Islet precursor cell (in vitro differentiated cells): ENCODE data around the gene ARHGAP31.

ENCODE experiments used
- DNase-seq: peaks from one replicate; pipeline ENCODE4 v3.0.0-alpha.2; 2018

The ARHGAP31 gene

GRCh38 chr3:119396870-119397269 lies 102.7 kb downstream of the ARHGAP31 start:
- no peak for DNase-seq

DNA sequence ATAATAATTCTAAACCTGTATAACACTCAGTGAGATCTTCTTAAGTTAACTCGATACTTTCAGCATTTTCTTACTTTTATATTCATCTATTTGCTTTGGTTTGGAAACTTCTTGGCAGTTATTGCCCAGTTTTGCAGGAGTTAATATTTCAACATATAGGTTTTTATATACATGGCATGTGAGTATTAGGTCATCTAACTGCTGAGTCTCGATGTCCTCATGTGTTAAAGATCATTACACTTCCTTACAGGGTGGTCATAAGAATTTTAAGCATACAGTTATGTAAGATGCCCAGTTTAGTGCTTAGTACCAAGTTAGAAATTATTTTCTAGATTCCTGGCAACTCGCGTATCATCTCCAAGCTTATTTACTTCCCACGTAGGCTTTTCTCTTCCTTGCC lies 106.3 kb downstream of the ARHGAP31 start:
- no peak for DNase-seq

DNA sequence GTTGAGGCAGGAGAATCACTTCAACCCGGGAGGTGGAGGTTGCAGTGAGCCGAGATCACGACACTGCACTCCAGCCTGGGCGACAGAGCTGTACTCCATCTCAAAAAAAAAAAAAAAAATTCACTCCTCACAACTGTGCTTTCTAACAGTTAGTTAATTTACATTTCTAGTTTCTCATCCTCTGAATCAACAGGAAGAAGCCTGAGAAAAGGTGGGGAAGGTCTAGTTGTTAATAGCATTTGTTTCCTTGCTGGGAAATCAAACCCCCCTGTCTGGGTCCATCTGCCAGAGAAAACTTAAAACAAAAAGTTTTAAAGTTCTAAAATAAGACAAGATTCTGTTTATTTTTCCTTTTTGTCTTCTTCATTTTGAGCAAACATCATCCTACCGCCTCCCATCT lies 106.9 kb downstream of the ARHGAP31 start:
- DNase-seq: no peak

DNA sequence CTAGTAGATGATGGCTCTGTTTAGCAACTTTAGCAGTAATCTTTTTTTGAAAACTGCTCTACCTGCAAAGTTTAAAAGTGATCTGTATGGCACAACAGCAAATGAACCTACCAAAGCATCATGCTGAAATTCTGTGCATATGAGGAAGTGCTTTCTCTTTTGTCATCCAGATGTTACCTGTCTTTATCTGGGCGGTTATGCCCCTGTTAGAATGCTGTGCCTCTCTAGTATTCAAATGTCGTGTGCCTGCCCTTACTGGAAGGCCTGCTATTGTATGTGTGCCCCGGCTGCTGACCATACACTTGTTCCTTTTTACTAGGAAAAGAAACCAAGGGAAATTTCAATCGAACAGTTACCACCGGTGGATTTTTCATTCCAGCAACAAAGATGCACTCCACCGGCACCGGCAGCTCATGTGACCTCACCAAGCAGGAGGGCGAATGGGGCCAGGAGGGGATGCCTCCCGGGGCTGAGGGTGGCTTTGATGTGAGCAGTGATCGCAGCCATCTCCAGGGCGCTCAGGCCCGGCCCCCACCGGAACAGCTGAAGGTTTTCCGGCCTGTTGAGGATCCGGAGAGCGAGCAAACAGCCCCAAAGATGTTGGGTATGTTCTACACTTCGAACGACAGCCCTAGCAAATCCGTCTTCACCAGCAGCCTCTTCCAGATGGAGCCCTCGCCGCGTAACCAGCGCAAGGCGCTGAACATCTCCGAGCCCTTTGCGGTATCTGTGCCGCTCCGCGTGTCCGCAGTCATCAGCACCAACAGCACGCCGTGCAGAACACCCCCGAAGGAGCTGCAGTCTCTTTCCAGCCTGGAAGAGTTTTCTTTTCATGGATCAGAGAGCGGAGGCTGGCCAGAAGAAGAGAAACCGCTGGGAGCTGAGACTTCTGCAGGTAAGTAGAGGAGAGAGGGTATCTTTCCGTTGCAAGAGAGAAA lies 107.6 kb downstream of the ARHGAP31 start:
- no peak for DNase-seq

GRCh38 chr3:119402791-119403190 lies 108.6 kb downstream of the ARHGAP31 start:
- DNase-seq: no peak

GRCh38 chr3:119403201-119403600 lies 109.0 kb downstream of the ARHGAP31 start:
- no peak for DNase-seq

GRCh38 chr3:119405315-119405714 lies 111.1 kb downstream of the ARHGAP31 start:
- no peak for DNase-seq

- DNase-seq: no peak
Measured at GRCh38 chr3:119408243-119408950, 114.2 kb downstream of the ARHGAP31 start.

DNA sequence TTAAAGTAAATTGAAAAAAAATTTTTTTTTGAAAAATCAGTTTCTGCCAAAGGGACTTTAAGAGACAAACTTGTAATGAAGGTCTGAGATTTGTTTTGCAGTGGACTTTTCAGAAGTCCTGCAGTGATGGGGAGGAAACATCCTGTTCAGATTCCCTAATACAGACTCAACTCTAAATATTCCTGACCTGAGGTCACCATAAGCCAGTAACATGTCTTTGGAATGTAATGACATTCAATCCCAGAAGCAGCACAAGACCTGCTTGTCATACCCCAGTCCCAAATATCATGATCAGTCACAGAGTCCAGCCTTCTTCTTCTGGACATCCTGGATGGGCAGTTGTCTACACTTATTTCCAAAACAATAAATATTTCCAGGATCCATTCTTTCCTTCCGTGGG lies 115.7 kb downstream of the ARHGAP31 start:
- DNase-seq: no peak

DNA sequence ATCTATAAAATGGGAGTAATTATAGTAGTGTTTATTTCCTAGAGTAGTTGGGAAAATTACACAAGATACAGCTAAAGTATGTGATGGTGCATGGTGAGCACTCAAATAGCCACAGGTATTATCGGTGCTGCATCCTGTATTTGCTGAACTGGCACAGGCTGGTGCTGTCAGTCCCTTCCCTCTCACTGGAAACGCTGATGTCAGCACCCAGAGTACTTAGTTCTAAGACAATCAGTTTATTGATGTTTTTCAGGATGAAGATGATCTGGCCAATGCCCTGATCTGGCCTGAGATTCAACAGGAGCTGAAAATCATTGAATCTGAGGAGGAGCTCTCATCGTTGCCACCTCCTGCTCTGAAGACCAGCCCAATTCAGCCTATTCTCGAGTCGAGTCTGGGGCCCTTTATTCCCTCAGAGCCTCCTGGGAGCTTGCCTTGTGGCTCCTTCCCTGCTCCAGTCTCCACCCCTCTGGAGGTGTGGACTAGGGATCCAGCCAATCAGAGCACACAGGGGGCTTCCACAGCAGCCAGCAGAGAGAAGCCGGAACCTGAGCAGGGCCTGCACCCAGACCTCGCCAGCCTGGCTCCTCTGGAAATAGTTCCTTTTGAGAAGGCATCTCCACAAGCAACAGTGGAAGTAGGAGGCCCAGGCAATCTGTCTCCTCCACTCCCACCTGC lies 119.6 kb downstream of the ARHGAP31 start:
- no peak for DNase-seq

GRCh38 chr3:119416873-119417272 lies 122.7 kb downstream of the ARHGAP31 start:
- no peak for DNase-seq

DNA sequence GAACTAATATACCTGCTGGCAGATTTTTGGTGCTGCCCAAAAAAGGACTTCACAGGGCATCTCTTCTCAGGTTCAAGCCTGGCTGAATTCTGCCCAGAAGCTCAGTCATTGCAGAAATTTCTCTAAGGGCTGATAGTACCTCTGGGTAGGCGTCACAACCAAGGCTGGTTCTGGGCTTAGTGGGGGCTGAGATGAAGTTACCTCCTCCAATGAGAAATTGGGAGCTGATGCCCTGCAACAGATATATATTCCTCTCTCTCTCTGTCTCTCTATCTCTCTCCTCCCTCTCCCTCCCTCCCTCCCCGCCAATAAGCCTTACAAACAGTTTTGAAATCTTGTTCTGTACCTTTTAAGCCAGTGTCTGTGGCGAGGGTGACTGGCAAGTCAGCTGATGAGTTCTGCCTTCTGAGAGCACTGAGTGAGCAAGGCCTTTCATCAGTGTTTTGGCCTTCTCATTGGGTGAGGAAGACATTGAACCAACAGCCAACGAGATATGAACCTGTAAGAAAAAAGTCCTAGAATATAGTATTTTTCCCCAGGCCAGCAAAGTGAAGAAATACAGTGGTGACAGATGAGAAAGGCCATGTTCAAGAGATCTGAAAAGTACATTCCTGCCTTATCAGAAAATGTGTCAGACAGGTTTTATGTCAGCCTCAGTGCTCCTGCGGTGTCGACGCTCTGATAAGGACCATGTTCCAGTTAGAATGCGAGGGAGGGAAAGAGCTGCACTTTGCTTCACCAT lies 123.8 kb downstream of the ARHGAP31 start:
- DNase-seq: no peak

DNA sequence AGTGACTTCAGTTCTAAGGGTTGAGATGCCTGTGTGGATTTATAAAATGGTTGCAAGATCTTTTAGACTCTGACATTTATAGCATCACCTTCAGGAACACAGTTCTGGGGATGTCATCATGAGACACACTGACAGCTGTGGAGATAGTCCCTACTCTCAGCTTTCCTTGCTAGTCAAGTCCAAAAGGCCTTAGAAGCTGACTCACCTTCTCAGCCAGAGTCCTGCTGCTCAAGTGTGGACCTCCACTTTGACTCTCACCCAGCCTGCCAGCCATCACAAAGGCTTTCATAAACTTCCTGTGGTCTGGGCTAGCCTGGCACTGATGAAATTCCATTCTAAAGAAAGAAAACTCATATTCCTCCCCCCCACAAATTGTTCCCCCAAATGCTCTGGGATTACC lies 124.5 kb downstream of the ARHGAP31 start:
- DNase-seq: no peak

GRCh38 chr3:119420196-119420595 lies 126.0 kb downstream of the ARHGAP31 start:
- no peak for DNase-seq

DNA sequence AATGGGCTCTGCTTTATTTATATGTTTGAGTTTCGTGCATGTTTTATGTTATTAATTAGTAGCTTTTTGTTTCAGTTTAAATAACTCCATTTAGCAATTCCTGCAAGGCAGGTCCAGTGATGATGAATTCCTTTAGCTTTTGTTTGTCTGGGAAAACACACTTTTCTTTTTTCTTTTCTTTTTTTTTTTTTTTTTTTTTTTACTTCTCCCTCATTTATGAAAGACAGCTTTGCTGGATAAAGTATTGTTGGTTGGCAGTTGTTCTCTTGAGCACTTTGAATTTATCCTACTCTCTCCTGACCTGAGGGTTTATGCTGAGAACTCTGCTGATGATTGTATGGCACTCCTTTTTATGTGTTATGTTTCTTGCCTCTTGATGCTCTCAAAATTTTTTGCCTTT lies 133.5 kb downstream of the ARHGAP31 start:
- DNase-seq: no peak

DNA sequence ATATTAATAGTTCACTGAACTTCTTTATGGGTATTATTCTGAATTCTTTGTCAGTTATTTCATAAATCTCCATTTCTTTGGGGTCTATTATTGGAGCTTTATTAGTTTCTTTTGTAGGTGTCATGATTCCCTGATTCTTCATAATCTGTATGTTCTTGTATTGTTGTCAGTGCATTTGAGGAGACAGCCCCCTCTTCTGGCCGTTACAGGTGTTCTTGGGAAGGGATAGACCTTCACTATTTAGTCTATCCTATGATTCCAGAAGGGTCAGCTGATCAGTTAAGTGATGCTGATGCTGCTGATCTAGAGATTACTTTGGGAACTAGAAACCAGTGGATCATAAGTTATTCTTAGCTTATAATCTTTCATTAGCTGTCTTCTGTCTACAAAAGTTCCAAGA lies 134.4 kb downstream of the ARHGAP31 start:
- DNase-seq: no peak

- no peak for DNase-seq
Measured at GRCh38 chr3:119433613-119434325, 139.6 kb downstream of the ARHGAP31 start.

GRCh38 chr3:119434703-119435102 lies 140.5 kb downstream of the ARHGAP31 start:
- no peak for DNase-seq

- DNase-seq: no peak
Measured at GRCh38 chr3:119436977-119437376, 142.8 kb downstream of the ARHGAP31 start.

DNA sequence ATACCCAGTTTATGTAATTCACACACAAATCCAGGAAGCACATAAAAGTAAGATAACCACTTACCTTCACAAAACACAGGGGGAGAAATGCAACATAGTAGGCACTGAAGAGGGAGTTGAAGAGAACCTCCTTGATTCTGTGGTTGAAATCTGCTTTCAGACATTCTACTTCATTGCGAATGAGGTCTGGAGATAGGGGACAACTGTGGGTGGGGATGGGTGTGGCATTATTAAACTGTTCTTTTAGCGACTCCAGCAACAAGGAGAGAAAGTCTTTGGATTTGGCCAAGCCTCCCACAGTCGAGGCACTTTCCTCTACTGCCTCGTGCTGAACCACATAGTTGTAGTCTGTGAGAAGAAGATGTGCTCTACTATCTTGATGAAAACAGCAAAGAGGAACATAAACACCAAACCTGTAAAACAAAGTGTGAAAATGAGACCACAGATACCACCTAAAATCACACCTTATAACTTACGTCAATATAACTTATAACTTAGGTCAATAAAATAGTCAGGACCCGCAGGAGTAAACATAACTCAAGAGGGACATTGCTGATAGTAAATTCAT lies 143.6 kb downstream of the ARHGAP31 start:
- no peak for DNase-seq

GRCh38 chr3:119443179-119443578 lies 149.0 kb downstream of the ARHGAP31 start:
- no peak for DNase-seq

GRCh38 chr3:119444590-119444989 lies 150.4 kb downstream of the ARHGAP31 start:
- DNase-seq: no peak
